ENCODE measurements around the gene ZMAT1.
"Not testable (repeated sequence)": the region's sequence is repeated elsewhere in the genome, so short reads cannot be mapped to it uniquely, and the experiment has no call there.

ZMAT1 gene

GRCh38 chrX:101931488-101932248 lies at the start of gene ZMAT1:
Gene ZMAT1 (minus strand): TSS chrX:101932027. CDS start chrX:101932008, 19 bp downstream.
- Mint-ChIP-seq H3K4me1 (peaks cover 9% of the 10 kb centered on the region), H3K27me3 (no peaks in the 10 kb centered on the region), H3K9me3 (peaks cover 7% of the 10 kb centered on the region), H3K36me3 (peaks cover 2% of the 10 kb centered on the region), H3K27ac (peak within 1 kb of the TSS; percentile 96), H3K4me3 (peak within 1 kb of the TSS; percentile 87)
- DNase-seq (ENCODE audit: low spot score in 2 of 2) (peak; percentile 74 to 90), ATAC-seq (ENCODE audit: low read depth) (peak; percentile 82)

GRCh38 chrX:101977106-101977505 lies 45.3 kb upstream of the ZMAT1 start:
- H3K4me1 Mint-ChIP-seq, result no peaks in the 10 kb centered on the region
- no peak overlapping the region for H3K27ac Mint-ChIP-seq
- H3K27me3 Mint-ChIP-seq, result peaks cover 2% of the 10 kb centered on the region
- H3K4me3 Mint-ChIP-seq, result no peak overlapping the region
- ATAC-seq (ENCODE audit: low read depth) (no peak), DNase-seq (ENCODE audit: low spot score in 2 of 2) (no peak)
- no peaks in the 10 kb centered on the region for H3K36me3 Mint-ChIP-seq
- peaks cover 5% of the 10 kb centered on the region for H3K9me3 Mint-ChIP-seq

GRCh38 chrX:101973066-101973465 lies 41.2 kb upstream of the ZMAT1 start:
- Mint-ChIP-seq H3K36me3 (no peaks in the 10 kb centered on the region), H3K4me3 (no peak overlapping the region), H3K4me1 (no peaks in the 10 kb centered on the region), H3K27ac (no peak overlapping the region), H3K9me3 (peaks cover 5% of the 10 kb centered on the region), H3K27me3 (peaks cover 2% of the 10 kb centered on the region)
- DNase-seq (ENCODE audit: low spot score in 2 of 2), result no peak
- no peak for ATAC-seq (ENCODE audit: low read depth)

- H3K9me3 Mint-ChIP-seq; H3K27ac Mint-ChIP-seq; H3K4me3 Mint-ChIP-seq; H3K36me3 Mint-ChIP-seq; ATAC-seq (ENCODE audit: low read depth); H3K4me1 Mint-ChIP-seq; DNase-seq (ENCODE audit: low spot score in 2 of 2); H3K27me3 Mint-ChIP-seq: not testable (repeated sequence)
Observed at GRCh38 chrX:101964923-101965539, 33.2 kb upstream of the ZMAT1 start.

- ATAC-seq (ENCODE audit: low read depth) (no peak), DNase-seq (ENCODE audit: low spot score in 2 of 2) (no peak)
- Mint-ChIP-seq H3K9me3 (peaks cover 1% of the 10 kb centered on the region), H3K4me3 (no peak overlapping the region), H3K36me3 (peaks cover under 1% of the 10 kb centered on the region), H3K27me3 (peaks cover 4% of the 10 kb centered on the region), H3K27ac (no peak overlapping the region), H3K4me1 (no peaks in the 10 kb centered on the region)
Observed at GRCh38 chrX:101958139-101958538, 26.3 kb upstream of the ZMAT1 start.

GRCh38 chrX:101957174-101957573 lies 25.3 kb upstream of the ZMAT1 start:
- H3K36me3 Mint-ChIP-seq, result peaks cover 6% of the 10 kb centered on the region
- no peak overlapping the region for H3K4me3 Mint-ChIP-seq
- H3K4me1 Mint-ChIP-seq, result no peaks in the 10 kb centered on the region
- no peak for DNase-seq (ENCODE audit: low spot score in 2 of 2)
- H3K27ac Mint-ChIP-seq, result no peak overlapping the region
- H3K27me3 Mint-ChIP-seq, result peaks cover 4% of the 10 kb centered on the region
- ATAC-seq (ENCODE audit: low read depth), result no peak
- peaks cover 7% of the 10 kb centered on the region for H3K9me3 Mint-ChIP-seq

GRCh38 chrX:101956556-101956955 lies 24.7 kb upstream of the ZMAT1 start:
- H3K4me3 Mint-ChIP-seq, result no peak overlapping the region

GRCh38 chrX:101950581-101950980 lies 18.8 kb upstream of the ZMAT1 start:
- Mint-ChIP-seq H3K9me3 (peaks cover 7% of the 10 kb centered on the region), H3K36me3 (peaks cover 6% of the 10 kb centered on the region), H3K4me1 (peaks cover 4% of the 10 kb centered on the region), H3K4me3 (no peak overlapping the region), H3K27ac (no peak overlapping the region), H3K27me3 (peaks cover 7% of the 10 kb centered on the region)
- ATAC-seq (ENCODE audit: low read depth) (no peak), DNase-seq (ENCODE audit: low spot score in 2 of 2) (no peak)

More at GRCh38 chrX:101956556-101956955, 24.7 kb upstream of the ZMAT1 start:
- H3K4me1 Mint-ChIP-seq, result no peaks in the 10 kb centered on the region
- peaks cover 6% of the 10 kb centered on the region for H3K36me3 Mint-ChIP-seq
- H3K27ac Mint-ChIP-seq, result no peak overlapping the region
- ATAC-seq (ENCODE audit: low read depth) (no peak), DNase-seq (ENCODE audit: low spot score in 2 of 2) (no peak)
- H3K9me3 Mint-ChIP-seq, result peaks cover 7% of the 10 kb centered on the region
- H3K27me3 Mint-ChIP-seq, result peaks cover 4% of the 10 kb centered on the region

- DNase-seq (ENCODE audit: low spot score in 2 of 2) (no peak), ATAC-seq (ENCODE audit: low read depth) (no peak)
- Mint-ChIP-seq H3K9me3 (peaks cover 7% of the 10 kb centered on the region), H3K27me3 (no peaks in the 10 kb centered on the region), H3K4me1 (peaks cover 9% of the 10 kb centered on the region), H3K4me3 (peak overlapping the region; percentile 83), H3K36me3 (peaks cover 2% of the 10 kb centered on the region), H3K27ac (peak overlapping the region; percentile 96)
Observed at GRCh38 chrX:101932249-101932570, 383 bp upstream of the ZMAT1 start.

GRCh38 chrX:101931136-101931487 lies 715 bp downstream of the ZMAT1 start:
- ATAC-seq (ENCODE audit: low read depth) (peak; percentile 11), DNase-seq (ENCODE audit: low spot score in 2 of 2) (no peak)
- Mint-ChIP-seq H3K4me3 (peak overlapping the region; percentile 87), H3K9me3 (peaks cover 7% of the 10 kb centered on the region), H3K36me3 (peaks cover 2% of the 10 kb centered on the region), H3K4me1 (peaks cover 9% of the 10 kb centered on the region), H3K27ac (peak overlapping the region; percentile 96), H3K27me3 (no peaks in the 10 kb centered on the region)

GRCh38 chrX:101925733-101926132 lies 6.1 kb downstream of the ZMAT1 start:
- no peaks in the 10 kb centered on the region for H3K9me3 Mint-ChIP-seq
- peaks cover 2% of the 10 kb centered on the region for H3K4me1 Mint-ChIP-seq
- no peaks in the 10 kb centered on the region for H3K27me3 Mint-ChIP-seq
- no peaks in the 10 kb centered on the region for H3K36me3 Mint-ChIP-seq
- ATAC-seq (ENCODE audit: low read depth) (no peak), DNase-seq (ENCODE audit: low spot score in 2 of 2) (no peak)
- H3K4me3 Mint-ChIP-seq, result no peak overlapping the region
- no peak overlapping the region for H3K27ac Mint-ChIP-seq

GRCh38 chrX:101918751-101919150 lies 13.1 kb downstream of the ZMAT1 start:
- Mint-ChIP-seq H3K27ac (no peak overlapping the region), H3K4me1 (peaks cover 2% of the 10 kb centered on the region), H3K36me3 (peaks cover 10% of the 10 kb centered on the region), H3K9me3 (no peaks in the 10 kb centered on the region), H3K27me3 (no peaks in the 10 kb centered on the region), H3K4me3 (no peak overlapping the region)
- ATAC-seq (ENCODE audit: low read depth), result no peak
- no peak for DNase-seq (ENCODE audit: low spot score in 2 of 2)

GRCh38 chrX:101906136-101906796 lies 25.6 kb downstream of the ZMAT1 start:
- H3K4me3 Mint-ChIP-seq, result no peak overlapping the region
- H3K9me3 Mint-ChIP-seq, result peaks cover 6% of the 10 kb centered on the region
- H3K4me1 Mint-ChIP-seq, result no peaks in the 10 kb centered on the region
- H3K27me3 Mint-ChIP-seq, result no peaks in the 10 kb centered on the region
- H3K36me3 Mint-ChIP-seq, result peaks cover 16% of the 10 kb centered on the region
- ATAC-seq (ENCODE audit: low read depth) (no peak), DNase-seq (ENCODE audit: low spot score in 2 of 2) (no peak)
- H3K27ac Mint-ChIP-seq, result no peak overlapping the region

GRCh38 chrX:101904996-101905395 lies 26.8 kb downstream of the ZMAT1 start:
- Mint-ChIP-seq H3K9me3 (peaks cover 1% of the 10 kb centered on the region), H3K36me3 (peaks cover 21% of the 10 kb centered on the region), H3K4me3 (no peak overlapping the region), H3K27me3 (no peaks in the 10 kb centered on the region), H3K4me1 (no peaks in the 10 kb centered on the region), H3K27ac (no peak overlapping the region)
- DNase-seq (ENCODE audit: low spot score in 2 of 2) (no peak), ATAC-seq (ENCODE audit: low read depth) (no peak)

Measured in memory B cell (primary cell).